ENCODE results near the gene ZNF367.

- TF ChIP-seq CTCF (IDR thresholded peaks at IDR 0.05 in 4 of 5, conservative IDR thresholded peaks at IDR 0.05 in 1 of 5) (no peak), POLR2A (IDR thresholded peaks at IDR 0.05) (no peak)
Measured at GRCh38 chr9:96420468-96421219, 2.5 kb upstream of the ZNF367 start.

All from gastrocnemius medialis (tissue), 4 donors.